ENCODE measurements around the gene GNE.
"Not testable (repeated sequence)": the region's sequence is repeated elsewhere in the genome, so short reads cannot be mapped to it uniquely, and the experiment has no call there.

GNE gene

GRCh38 chr9:36268007-36268427, 9.8 kb upstream of the GNE start:
- no peak for DNase-seq

GRCh38 chr9:36264896-36265295, 6.6 kb upstream of the GNE start:
- no peak for DNase-seq

- peak; percentile 14 for DNase-seq
Observed at GRCh38 chr9:36263683-36264082, 5.4 kb upstream of the GNE start.

- DNase-seq = peak; percentile 53
Observed at GRCh38 chr9:36258996-36259533, 817 bp upstream of the GNE start.

- no peak for DNase-seq
Observed at GRCh38 chr9:36251428-36251827, 6.8 kb downstream of the GNE start.

GRCh38 chr9:36250079-36250478, 8.2 kb downstream of the GNE start:
- DNase-seq = no peak

- no peak for DNase-seq
Observed at GRCh38 chr9:36249189-36249588, 9.1 kb downstream of the GNE start.

GRCh38 chr9:36248061-36248460, 10.2 kb downstream of the GNE start:
- peak; percentile 17 for DNase-seq

- no peak for DNase-seq
Observed at GRCh38 chr9:36247356-36247755, 10.9 kb downstream of the GNE start.

- no peak for DNase-seq
Observed at GRCh38 chr9:36245906-36246305, 12.3 kb downstream of the GNE start.

- not testable (repeated sequence) for DNase-seq
Observed at GRCh38 chr9:36239675-36240074, 18.6 kb downstream of the GNE start.

GRCh38 chr9:36239205-36239604, 19.0 kb downstream of the GNE start:
- not testable (repeated sequence) for DNase-seq

GRCh38 chr9:36237230-36237629, 21.0 kb downstream of the GNE start:
- DNase-seq = no peak

- no peak for DNase-seq
Observed at GRCh38 chr9:36222449-36222848, 35.8 kb downstream of the GNE start.

- DNase-seq = no peak
Observed at GRCh38 chr9:36221667-36222066, 36.6 kb downstream of the GNE start.

- no peak for DNase-seq
Observed at GRCh38 chr9:36218411-36218901, 39.8 kb downstream of the GNE start.

- peak; percentile 25 for DNase-seq
Observed at GRCh38 chr9:36218011-36218410, 40.2 kb downstream of the GNE start.

GRCh38 chr9:36217256-36217968, 40.8 kb downstream of the GNE start:
- DNase-seq = no peak

- DNase-seq = no peak
Observed at GRCh38 chr9:36214571-36214970, 43.7 kb downstream of the GNE start.

- DNase-seq = no peak
Observed at GRCh38 chr9:36213989-36214388, 44.3 kb downstream of the GNE start.

GRCh38 chr9:36213387-36213786, 44.9 kb downstream of the GNE start:
- no peak for DNase-seq

GRCh38 chr9:36211510-36211909, 46.7 kb downstream of the GNE start:
- DNase-seq = no peak

GRCh38 chr9:36210722-36211121, 47.5 kb downstream of the GNE start:
- no peak for DNase-seq

- DNase-seq = no peak
Observed at GRCh38 chr9:36208521-36209253, 49.6 kb downstream of the GNE start.

Data from NCI-H1092 treated with DMSO at 0.1 percent for 48 hours (cell line).